ENCODE data around the gene CFAP65.

The CFAP65 gene

GRCh38 chr2:219058541-219059374 is 17.4 kb upstream of the CFAP65 start:
- Histone ChIP-seq H3K36me3 (ENCODE audit: control insufficient read depth, low read length) (no peaks in the 10 kb centered on the region), H3K4me2 (ENCODE audit: low read length) (no peak overlapping the region), H3K9me3 (ENCODE audit: control insufficient read depth, insufficient read depth, low read length) (no peaks in the 10 kb centered on the region), H4K20me1 (ENCODE audit: control insufficient read depth, insufficient read depth, low read depth, low read length) (no peaks in the 10 kb centered on the region; the same call in 1 of the 2 replicates), H3K9me2 (replicated peaks; ENCODE audit: control insufficient read depth, low read length) (no peaks in the 10 kb centered on the region), H3K27me3 (ENCODE audit: control insufficient read depth, low read length) (peaks cover 61% of the 10 kb centered on the region), H3K27ac (ENCODE audit: low read depth, low read length) (no peak overlapping the region), H3K4me3 (ENCODE audit: low read length) (no peak overlapping the region), H3F3A (ENCODE audit: control insufficient read depth, insufficient read depth) (no peaks in the 10 kb centered on the region), H3K4me1 (ENCODE audit: control insufficient read depth, low read length) (no peaks in the 10 kb centered on the region), H3K79me2 (ENCODE audit: control insufficient read depth, low read length) (no peaks in the 10 kb centered on the region)
- TF ChIP-seq CTCF (IDR thresholded peaks at IDR 0.05; ENCODE audit: low read depth, low read length, poor library complexity, severe bottlenecking): no peak
- TF ChIP-seq EZH2phosphoT487 (IDR thresholded peaks at IDR 0.05; ENCODE audit: borderline replicate concordance, low read length): no peak

DNA sequence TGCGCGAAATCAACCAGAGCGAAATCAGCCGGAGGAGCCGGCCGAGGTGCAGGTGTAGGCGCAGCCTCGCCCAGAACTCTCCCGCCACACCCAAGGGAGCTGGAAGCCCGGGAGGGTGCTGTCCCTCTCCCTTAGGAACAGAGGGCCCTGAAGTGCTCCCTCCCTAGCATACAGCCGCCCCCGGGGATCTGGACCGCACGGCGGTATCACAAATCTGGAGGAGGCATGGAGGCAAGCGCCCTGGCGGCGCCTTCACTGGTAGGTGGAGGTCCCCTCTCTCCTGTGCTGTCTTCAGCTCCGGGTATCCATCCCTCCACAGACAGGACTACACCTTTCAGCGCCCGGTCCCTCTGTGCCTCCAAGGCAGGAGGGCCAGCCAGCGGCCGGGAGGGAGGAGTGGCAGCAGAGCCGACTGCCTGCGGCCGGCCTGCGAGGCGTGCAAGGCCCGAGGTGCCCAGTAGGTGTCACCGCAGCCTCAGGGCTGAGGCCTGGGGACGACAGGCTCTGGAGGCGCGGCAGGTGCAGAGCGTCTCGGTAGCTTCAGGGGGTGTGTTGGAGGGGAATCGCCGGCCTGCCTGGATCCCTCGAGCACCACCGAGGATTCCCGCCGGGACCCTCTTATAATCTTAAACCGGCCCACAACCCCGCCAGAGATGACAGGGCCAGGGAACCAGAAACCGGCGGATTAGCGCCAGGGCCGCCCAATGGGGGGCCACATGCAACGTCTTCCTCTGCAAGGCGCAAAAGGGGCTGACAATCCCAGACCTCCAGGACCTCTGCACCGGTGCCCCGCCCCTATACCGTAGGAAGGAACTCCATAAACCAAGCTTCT is 16.6 kb upstream of the CFAP65 start:
- no peaks in the 10 kb centered on the region for H3K9me2 ChIP-seq (replicated peaks; ENCODE audit: control insufficient read depth, low read length)
- no peak overlapping the region for H3K4me3 ChIP-seq (ENCODE audit: low read length)
- no peaks in the 10 kb centered on the region for H3F3A ChIP-seq (ENCODE audit: control insufficient read depth, insufficient read depth)
- no peak overlapping the region for H3K4me2 ChIP-seq (ENCODE audit: low read length)
- no peak overlapping the region for H3K27ac ChIP-seq (ENCODE audit: low read depth, low read length)
- H3K79me2 ChIP-seq (ENCODE audit: control insufficient read depth, low read length): no peaks in the 10 kb centered on the region
- no peaks in the 10 kb centered on the region for H3K36me3 ChIP-seq (ENCODE audit: control insufficient read depth, low read length)
- H3K9me3 ChIP-seq (ENCODE audit: control insufficient read depth, insufficient read depth, low read length): no peaks in the 10 kb centered on the region
- H4K20me1 ChIP-seq (ENCODE audit: control insufficient read depth, insufficient read depth, low read depth, low read length): no peaks in the 10 kb centered on the region; the same call in 1 of the 2 replicates
- TF ChIP-seq CTCF (IDR thresholded peaks at IDR 0.05; ENCODE audit: low read depth, low read length, poor library complexity, severe bottlenecking) (peak; percentile 86), EZH2phosphoT487 (IDR thresholded peaks at IDR 0.05; ENCODE audit: borderline replicate concordance, low read length) (no peak)
- peaks cover 58% of the 10 kb centered on the region for H3K27me3 ChIP-seq (ENCODE audit: control insufficient read depth, low read length)
- no peaks in the 10 kb centered on the region for H3K4me1 ChIP-seq (ENCODE audit: control insufficient read depth, low read length)

DNA sequence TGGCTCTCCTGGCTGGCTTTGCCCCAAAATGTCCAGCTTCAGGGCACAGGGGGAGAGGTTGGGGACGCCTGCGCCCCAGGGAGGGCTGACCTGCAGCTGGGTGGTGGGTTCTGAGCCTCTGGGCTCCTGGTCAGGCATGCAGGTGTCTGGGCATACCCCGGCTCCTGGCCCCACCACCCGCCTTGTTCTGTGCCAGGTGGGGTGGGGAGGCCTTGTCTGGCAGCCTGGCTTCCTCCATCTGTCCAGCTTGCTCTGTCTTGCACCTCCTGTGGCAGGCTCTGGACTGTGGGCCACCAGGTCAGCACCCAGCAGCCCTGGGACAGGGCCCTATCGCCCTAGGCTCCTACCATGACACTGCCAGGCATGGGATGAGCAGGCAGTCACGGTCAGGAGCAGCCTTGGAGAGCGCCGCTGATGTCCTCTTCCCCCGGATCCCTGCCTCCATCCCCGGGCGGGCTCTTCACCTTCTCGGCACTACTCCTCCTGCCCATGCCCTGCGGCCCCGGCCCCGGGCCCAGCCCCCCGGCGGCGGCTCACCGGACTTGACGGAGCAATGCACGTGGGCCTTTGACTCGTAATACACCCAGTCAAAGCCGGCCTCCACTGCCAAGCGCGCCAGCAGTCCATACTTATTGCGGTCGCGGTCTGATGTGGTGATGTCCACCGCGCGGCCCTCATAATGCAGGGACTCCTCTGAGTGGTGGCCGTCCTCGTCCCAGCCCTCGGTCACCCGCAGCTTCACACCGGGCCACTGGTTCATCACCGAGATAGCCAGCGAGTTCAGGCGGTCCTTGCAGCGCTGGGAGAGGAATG is 15.8 kb upstream of the CFAP65 start:
- no peaks in the 10 kb centered on the region for H3K79me2 ChIP-seq (ENCODE audit: control insufficient read depth, low read length)
- H3K27me3 ChIP-seq (ENCODE audit: control insufficient read depth, low read length): peaks cover 50% of the 10 kb centered on the region
- no peaks in the 10 kb centered on the region for H3K9me2 ChIP-seq (replicated peaks; ENCODE audit: control insufficient read depth, low read length)
- TF ChIP-seq EZH2phosphoT487 (IDR thresholded peaks at IDR 0.05; ENCODE audit: borderline replicate concordance, low read length) (no peak), CTCF (IDR thresholded peaks at IDR 0.05; ENCODE audit: low read depth, low read length, poor library complexity, severe bottlenecking) (no peak)
- H4K20me1 ChIP-seq (ENCODE audit: control insufficient read depth, insufficient read depth, low read depth, low read length): no peaks in the 10 kb centered on the region; the same call in 1 of the 2 replicates
- H3K36me3 ChIP-seq (ENCODE audit: control insufficient read depth, low read length): no peaks in the 10 kb centered on the region
- no peak overlapping the region for H3K27ac ChIP-seq (ENCODE audit: low read depth, low read length)
- no peaks in the 10 kb centered on the region for H3K9me3 ChIP-seq (ENCODE audit: control insufficient read depth, insufficient read depth, low read length)
- no peaks in the 10 kb centered on the region for H3K4me1 ChIP-seq (ENCODE audit: control insufficient read depth, low read length)
- no peak overlapping the region for H3K4me3 ChIP-seq (ENCODE audit: low read length)
- no peak overlapping the region for H3K4me2 ChIP-seq (ENCODE audit: low read length)
- H3F3A ChIP-seq (ENCODE audit: control insufficient read depth, insufficient read depth): no peaks in the 10 kb centered on the region
